Stimulated activated CD4-positive, alpha-beta T cell treated with anti-CD3 and anti-CD28 coated beads, Interleukin-1b, Interleukin-23, amount 100 ng/mL, for 48 hours (primary cell): ENCODE results near the gene AOAH.

Experiments used
- DNase-seq: peaks from one replicate; pipeline ENCODE4 v3.0.0-alpha.2; 2020

The AOAH gene

GRCh38 chr7:36626111-36626510 lies 98.2 kb downstream of the AOAH start:
- DNase-seq, result no peak

- no peak for DNase-seq
Observed at GRCh38 chr7:36625247-36625646, 99.0 kb downstream of the AOAH start.

DNA sequence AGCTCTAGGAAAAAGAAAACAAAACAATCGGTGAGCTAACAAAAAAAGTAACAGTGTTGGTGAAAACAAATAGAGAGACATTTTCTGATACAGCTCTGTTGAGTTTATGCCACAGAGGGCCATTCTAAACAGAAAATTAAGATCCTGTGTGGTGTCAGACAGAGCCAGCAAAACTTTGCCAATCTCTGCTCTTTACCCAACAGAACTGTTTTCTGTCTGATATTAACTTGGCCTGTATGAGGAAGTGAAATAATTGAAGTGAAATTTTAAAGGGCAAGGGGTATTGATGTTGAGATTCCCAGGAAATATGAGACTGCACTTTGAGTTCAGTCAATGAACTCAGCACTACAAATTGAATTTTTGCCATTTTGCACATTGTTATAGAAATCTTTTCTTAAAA lies 101.0 kb downstream of the AOAH start:
- DNase-seq, result no peak

GRCh38 chr7:36621396-36621795 lies 102.9 kb downstream of the AOAH start:
- DNase-seq, result no peak

DNA sequence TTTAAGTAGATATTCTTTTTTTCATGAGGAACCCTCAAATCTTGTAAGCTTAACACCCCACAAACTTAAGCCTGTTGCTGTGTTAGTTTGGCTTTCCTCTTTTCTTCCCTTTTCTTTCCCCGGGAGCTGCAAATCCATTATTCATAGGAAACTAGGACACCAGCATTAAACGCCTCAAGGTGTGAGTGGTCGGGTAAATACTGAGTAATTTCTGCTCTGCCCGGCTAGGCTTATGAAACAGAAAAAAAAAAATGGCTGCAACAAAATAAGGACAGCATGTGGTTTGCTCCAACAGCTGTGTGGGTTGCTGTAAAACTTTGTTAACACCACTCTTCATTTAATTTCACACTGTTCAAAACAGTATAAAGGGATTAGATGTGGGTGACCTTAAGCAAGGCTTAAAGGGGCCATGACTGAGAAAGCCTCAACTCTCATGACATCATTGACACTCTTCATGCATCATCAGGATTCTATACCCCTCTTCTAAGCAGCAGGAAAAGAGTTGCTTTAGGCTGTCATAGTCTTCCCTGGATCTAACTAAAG lies 104.1 kb downstream of the AOAH start:
- DNase-seq, result no peak

GRCh38 chr7:36617408-36617807 lies 106.9 kb downstream of the AOAH start:
- no peak for DNase-seq

DNA sequence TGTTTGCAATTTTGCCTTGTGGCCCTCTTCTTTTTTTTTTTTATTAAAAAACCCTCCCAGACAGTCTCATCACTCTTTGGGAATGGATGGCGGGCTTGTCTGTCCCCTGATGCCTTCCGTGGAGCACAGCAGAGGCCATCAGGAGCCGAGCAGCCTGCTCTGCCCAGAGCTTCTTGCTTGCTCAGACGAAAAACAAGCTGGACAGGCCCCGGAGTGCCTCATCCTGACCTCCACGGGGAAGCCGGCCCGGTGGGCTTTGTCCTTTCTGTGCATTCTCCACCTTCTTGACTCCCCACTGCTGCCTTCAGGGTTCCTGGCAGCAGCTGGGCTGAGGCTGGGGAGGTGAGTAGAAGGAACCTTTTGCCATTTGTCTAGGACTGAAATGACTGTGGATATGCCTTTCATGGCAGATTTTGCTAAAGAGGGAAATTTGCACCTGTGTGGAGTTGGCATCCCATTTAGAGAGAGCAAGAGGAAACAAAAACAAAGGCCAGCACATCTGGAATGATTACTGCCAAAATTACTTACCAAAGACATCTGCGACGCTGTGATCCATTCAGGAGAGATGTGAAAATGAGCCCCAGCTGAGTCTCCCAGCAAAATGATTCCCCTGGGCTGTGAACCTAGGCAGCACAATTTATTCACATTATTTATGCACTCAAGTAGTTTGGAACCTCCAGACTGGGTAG lies 108.3 kb downstream of the AOAH start:
- DNase-seq, result no peak

DNA sequence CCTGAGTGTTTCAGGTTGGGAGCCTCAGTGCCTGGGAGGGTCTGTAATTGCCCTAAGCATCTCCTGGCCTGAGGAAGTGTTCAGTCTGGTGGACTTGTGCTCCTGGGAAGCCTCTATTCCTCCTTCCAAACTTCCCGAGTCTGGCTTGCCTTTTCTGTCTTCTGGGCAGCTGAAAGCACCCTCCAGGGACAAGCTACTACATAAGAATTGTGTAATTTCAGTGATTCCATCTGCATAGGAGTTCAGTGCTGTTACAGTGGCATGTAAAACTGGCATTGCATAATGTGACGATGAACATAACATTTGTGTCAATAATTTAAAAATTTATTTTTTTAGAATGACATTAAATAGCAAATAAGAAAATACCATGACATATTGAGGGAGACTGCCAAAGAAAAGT lies 109.3 kb downstream of the AOAH start:
- no peak for DNase-seq

- no peak for DNase-seq
Observed at GRCh38 chr7:36613031-36613614, 111.2 kb downstream of the AOAH start.

DNA sequence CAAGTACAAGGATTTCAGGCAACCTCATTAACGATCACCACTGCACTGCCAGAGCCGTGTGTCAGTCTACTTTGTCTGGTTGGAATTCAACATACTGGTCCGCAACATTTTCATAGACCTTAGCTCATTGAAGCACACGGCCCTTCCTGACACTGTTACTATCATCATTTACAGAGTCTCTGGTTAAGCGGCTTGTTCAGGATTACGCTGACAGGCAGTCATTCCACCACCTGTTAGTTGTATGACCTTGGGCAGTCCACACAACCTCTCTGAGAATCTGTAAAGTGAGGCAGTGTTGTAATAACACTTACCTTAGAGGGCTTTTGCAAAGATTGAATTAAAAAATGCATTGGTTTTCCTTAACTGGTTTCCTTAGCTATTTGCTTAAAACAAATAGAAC lies 112.6 kb downstream of the AOAH start:
- no peak for DNase-seq

DNA sequence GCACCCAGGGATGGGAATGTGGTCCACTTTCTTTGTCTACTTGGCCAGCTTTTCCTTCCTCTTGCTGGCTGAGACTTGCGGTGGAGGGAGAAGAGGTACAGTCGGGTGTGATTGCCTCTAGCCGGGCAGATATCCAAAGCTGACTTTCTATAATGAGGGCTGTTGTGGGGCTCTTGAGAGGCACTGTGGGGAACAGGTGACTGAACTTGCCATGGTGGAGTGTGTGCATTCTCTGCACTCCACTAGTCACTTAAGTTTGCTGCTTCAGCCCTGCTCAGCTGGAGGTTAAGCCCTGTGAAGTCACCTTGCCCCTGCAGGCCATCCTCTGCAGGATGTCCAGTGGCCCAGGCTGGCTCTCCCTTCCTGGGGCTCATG lies 116.6 kb downstream of the AOAH start:
- DNase-seq, result no peak

DNA sequence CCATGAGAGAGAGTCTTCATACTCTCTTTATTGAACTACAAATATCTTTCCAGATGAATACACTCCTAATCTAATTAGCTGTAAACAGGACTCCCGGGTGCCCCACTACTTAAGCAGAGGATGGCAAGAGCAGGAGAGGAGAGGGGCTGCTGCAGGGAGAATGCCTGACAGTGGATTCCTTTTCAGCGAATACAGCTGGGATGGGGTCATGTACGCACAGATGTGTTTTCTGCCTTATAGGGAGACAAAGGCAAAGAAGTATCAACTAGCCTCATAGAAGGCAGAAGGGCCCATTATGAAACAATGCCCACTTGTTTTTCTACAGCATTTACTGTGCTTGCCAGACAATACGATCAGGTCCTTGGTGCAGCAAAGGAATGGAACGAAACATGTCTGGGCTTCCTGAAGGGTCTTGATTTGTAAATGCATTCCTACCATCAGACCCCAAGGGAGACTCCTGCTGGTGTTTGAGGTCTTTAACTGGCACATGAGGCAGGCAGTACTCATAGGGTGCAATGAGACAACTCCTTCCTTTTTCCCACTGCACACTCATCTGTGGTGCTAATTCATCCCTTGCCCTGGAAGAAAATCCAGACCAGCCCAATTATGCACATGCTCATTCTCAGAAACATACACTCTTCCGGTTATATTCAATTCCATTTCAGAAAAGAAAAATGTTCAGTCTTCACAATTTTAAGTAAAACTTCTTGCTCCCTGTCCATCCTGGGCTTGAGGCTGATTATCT lies 117.1 kb downstream of the AOAH start:
- DNase-seq, result no peak

DNA sequence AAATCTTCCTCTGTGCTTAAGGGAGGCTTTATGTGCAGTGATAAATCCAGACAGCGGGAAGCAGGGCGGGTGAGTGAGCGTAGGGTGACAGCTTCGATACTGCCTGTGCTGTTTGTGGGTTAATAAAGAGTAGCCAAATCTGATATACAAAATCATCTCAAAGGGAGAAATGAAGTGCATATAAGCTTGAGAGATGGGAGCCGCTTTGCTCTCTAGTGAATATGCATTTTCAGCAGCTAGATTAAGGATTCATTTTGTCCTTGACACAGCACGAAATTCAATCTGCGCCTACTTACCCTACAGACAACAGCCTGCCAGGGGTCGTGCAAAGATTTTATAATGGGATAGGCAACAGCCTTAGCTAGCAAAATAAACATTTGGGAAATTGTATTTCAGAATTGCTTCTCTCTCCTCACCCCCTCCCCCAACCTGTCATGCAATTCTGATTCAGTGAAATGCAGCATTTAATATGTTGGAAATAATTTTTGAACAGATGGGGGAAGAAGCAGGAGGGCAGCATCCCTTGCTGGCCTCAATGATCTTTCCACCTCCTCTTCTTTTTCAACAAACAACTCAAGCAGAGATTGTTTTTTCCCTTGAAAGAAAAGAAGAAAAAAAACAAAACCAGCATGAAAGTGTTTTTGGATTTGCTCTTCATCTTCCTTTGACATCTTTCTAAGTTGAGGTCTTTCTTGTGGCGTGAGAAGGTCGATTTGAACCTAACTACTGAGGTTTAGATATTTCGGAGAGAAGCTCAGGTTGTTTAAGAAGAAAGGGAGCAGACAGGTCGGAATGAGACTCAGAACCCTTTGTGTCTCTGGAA lies 117.9 kb downstream of the AOAH start:
- DNase-seq, result no peak

DNA sequence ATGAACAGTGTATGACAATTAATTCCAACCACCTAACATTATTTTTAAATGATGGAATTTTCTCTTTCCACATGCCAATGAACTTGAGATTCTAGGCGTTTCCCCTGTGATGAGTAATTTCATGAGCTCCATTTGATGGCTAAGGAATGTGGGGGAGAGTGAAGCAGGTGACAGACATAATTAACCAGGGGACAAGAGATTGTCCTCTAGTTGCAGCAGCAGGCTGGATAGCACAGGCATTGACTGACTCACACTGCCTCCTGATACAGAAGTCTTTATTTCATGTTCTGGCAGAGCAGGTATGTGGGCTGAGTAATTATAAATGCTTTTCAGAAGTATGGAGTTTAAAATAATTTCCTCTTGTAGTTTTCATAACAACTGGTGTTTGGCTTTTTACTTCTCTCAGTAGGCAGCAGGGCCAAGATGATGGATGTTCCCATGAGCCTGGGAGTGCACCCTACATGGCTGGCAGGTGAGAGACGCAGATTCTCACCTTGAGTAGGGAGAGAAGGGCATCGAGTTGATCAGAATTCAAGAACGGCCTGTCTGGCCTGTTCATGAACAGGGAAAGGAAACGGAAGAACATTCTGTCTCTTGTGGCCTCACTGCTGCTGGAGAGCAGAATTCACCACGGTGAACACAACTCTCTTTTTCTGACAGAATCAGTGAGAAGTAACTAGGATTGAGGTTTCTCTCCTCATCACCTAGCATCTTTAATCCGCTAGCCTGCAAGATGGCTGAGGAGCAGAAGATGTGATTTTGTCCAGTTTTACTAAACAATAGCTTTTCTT lies 118.8 kb downstream of the AOAH start:
- no peak for DNase-seq

DNA sequence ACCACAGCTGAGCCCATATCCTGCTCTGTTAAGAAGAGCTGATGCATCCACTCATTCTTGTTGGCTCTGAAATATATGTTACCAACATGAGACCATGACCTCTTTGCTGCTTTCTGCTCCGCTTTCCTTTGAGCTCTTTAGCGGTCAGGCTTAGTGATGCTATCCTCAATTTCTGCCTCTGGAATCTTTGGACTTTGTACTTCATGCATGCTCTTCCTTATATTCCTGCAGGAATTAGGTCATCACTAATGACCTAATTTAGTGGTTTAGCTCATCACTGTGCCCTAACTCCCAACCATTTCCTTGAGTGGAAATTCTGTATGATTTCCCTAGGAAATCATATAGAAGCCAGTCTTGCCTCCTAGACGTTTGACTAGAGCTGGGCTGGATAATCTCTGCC lies 119.5 kb downstream of the AOAH start:
- no peak for DNase-seq

GRCh38 chr7:36602934-36603887 lies 121.1 kb downstream of the AOAH start:
- DNase-seq, result no peak

DNA sequence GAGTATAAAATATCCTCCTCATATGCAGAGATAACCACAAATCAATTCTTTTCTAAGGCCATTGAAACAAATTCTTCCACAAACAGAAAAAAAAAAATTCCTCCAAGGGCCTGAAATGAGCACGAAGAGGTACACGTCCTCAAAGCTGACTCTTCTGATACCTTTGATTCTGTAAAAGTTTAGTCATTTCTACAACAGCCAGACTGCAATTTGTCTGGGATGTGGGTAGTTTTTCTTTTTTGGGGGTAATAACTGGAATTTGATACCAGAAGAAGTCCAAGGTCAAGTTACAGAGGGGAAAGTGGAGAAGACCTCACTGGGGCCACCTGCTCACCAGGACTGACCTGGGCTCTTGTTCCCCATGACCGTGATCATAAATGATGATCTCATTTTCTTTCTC lies 121.8 kb downstream of the AOAH start:
- no peak for DNase-seq

DNA sequence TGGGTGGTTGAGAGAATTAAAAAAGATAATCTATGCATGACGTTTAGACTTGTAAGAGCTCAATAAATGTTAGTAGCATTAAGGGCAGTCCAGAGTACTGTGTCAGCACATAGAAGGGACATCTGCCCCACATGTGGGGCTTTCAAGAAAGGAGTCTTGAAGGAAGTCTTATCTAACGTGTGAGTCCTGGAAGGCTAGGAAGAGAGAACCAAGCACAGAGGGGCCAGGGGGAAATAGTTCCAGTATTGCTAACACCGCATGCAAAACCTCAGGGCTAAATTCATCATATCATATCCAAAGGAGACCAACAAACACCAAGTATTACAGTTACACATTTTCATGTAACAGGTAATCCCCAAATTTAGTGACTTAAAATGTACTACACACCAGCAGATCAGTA lies 122.7 kb downstream of the AOAH start:
- no peak for DNase-seq

DNA sequence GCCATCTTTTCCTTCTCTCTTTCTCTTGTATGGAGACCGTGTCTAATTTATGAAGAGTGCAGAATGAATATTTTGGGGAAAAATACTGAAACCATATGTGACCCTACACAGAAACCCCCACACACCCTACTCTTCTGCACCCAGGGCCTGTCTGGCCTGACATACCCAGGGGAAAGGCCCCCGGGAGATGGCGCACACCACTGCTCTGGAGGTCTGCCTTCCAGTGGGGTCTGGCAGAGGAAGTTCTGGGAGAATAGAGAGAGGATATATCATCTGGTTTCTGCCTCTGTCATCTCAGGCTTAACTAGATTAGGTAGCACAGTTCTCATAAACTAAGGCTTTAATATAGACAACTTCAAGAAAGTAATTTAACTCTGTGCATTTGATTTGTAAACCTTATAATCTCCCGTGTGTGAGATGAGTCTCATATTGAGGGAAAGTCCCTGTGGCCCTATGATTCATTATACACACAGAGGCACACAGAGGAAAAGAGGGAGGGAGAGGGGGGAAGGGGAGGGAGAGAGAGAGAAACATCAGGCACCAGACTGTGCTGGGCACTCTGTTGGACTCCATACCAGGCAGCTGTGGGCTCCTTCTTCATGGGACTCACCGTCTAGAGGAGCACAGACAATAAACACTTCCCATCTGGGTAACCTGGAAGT lies 123.3 kb downstream of the AOAH start:
- DNase-seq, result peak; percentile 16

DNA sequence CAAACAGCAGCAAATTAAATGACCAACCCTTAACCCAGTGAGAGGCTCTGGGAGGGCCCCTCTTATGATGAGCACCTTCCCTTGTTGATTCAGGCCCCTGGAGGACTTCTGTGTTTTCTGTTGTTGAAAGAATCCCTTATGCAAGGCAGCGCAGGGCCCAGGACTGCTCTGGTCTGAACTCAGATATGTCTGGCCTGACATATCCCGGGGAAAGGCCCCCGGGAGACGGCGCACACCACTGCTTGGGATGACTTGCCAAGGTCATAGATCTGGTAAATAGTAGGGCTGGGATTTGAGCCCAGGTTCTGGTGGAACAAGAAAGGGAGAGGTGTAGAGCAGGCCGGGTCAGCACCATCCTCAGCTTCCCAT lies 124.0 kb downstream of the AOAH start:
- no peak for DNase-seq
